Measurements from ENCODE around the gene DNAAF5.
"Not testable (repeated sequence)": the region's sequence is repeated elsewhere in the genome, so short reads cannot be mapped to it uniquely, and the experiment has no call there.

DNAAF5 gene

GRCh38 chr7:781936-782529 is 55.5 kb downstream of the DNAAF5 start:
- no peak for DNase-seq (ENCODE audit: low read depth, low spot score)

- DNase-seq (ENCODE audit: low read depth, low spot score), result no peak
Measured at GRCh38 chr7:782718-783449, 56.4 kb downstream of the DNAAF5 start.

GRCh38 chr7:783556-784490 is 57.3 kb downstream of the DNAAF5 start:
- no peak for DNase-seq (ENCODE audit: low read depth, low spot score)

- no peak for DNase-seq (ENCODE audit: low read depth, low spot score)
Measured at GRCh38 chr7:784971-785370, 58.5 kb downstream of the DNAAF5 start.

- DNase-seq (ENCODE audit: low read depth, low spot score), result no peak
Measured at GRCh38 chr7:785416-785815, 58.9 kb downstream of the DNAAF5 start.

- no peak for DNase-seq (ENCODE audit: low read depth, low spot score)
Measured at GRCh38 chr7:786472-787255, 60.2 kb downstream of the DNAAF5 start.

GRCh38 chr7:787332-788240 is 61.1 kb downstream of the DNAAF5 start:
- no peak for DNase-seq (ENCODE audit: low read depth, low spot score)

GRCh38 chr7:791519-791918 is 65.0 kb downstream of the DNAAF5 start:
- no peak for DNase-seq (ENCODE audit: low read depth, low spot score)

- DNase-seq (ENCODE audit: low read depth, low spot score), result no peak
Measured at GRCh38 chr7:794207-794606, 67.7 kb downstream of the DNAAF5 start.

GRCh38 chr7:794671-795329 is 68.3 kb downstream of the DNAAF5 start:
- DNase-seq (ENCODE audit: low read depth, low spot score), result no peak

- DNase-seq (ENCODE audit: low read depth, low spot score), result not testable (repeated sequence)
Measured at GRCh38 chr7:796434-797169, 70.1 kb downstream of the DNAAF5 start.

GRCh38 chr7:798921-799470 is 72.5 kb downstream of the DNAAF5 start:
- no peak for DNase-seq (ENCODE audit: low read depth, low spot score)

GRCh38 chr7:800692-801091 is 74.2 kb downstream of the DNAAF5 start:
- DNase-seq (ENCODE audit: low read depth, low spot score), result no peak

- DNase-seq (ENCODE audit: low read depth, low spot score), result not testable (repeated sequence)
Measured at GRCh38 chr7:801351-801750, 74.9 kb downstream of the DNAAF5 start.

GRCh38 chr7:801940-802381 is 75.5 kb downstream of the DNAAF5 start:
- DNase-seq (ENCODE audit: low read depth, low spot score), result no peak

GRCh38 chr7:802500-803242 is 76.2 kb downstream of the DNAAF5 start:
- DNase-seq (ENCODE audit: low read depth, low spot score), result no peak

- no peak for DNase-seq (ENCODE audit: low read depth, low spot score)
Measured at GRCh38 chr7:803243-803635, 76.7 kb downstream of the DNAAF5 start.

- DNase-seq (ENCODE audit: low read depth, low spot score), result not testable (repeated sequence)
Measured at GRCh38 chr7:803796-804195, 77.3 kb downstream of the DNAAF5 start.

Data from smooth muscle cell of the brain vasculature (primary cell).